ENCODE data around the gene POFUT2. TPM values are rescaled to one million over a fixed set of nuclear protein-coding genes. Genes with fewer than 3 reads are reported as not detected.

Gene POFUT2
- total RNA-seq, 1 donor from 2014 or later = 38.3 TPM

GRCh38 chr21:45253180-45253579, 34.5 kb downstream of the POFUT2 start:
- intact Hi-C loops (cut with DNase I) = no loop called here
- no peaks in the 10 kb centered on the region for H3K36me3 ChIP-seq
- TF ChIP-seq CTCF (IDR thresholded peaks at IDR 0.05) (no peak), POLR2A (IDR thresholded peaks at IDR 0.05) (no peak), POLR2AphosphoS5 (IDR thresholded peaks at IDR 0.05; ENCODE audit: insufficient read depth in 1 of 2, low read depth in 1 of 2) (no peak)
- H3K27ac ChIP-seq = no peak overlapping the region
- no peak overlapping the region for H3K4me3 ChIP-seq
- H3K27me3 ChIP-seq = no peaks in the 10 kb centered on the region
- H3K4me1 ChIP-seq = no peaks in the 10 kb centered on the region
- peak in 1 of 2 donors; percentile 44 for DNase-seq (ENCODE audit: extremely low spot score in 2 of 2)
- no peaks in the 10 kb centered on the region for H3K9me3 ChIP-seq

GRCh38 chr21:45252448-45252925, 35.2 kb downstream of the POFUT2 start:
- H3K27me3 ChIP-seq = no peaks in the 10 kb centered on the region
- no peaks in the 10 kb centered on the region for H3K9me3 ChIP-seq
- no peak overlapping the region for H3K4me3 ChIP-seq
- TF ChIP-seq POLR2AphosphoS5 (IDR thresholded peaks at IDR 0.05; ENCODE audit: insufficient read depth in 1 of 2, low read depth in 1 of 2) (no peak), CTCF (IDR thresholded peaks at IDR 0.05) (no peak), POLR2A (IDR thresholded peaks at IDR 0.05) (no peak)
- DNase-seq (ENCODE audit: extremely low spot score in 2 of 2) = no peak
- intact Hi-C loops (cut with DNase I) = no loop called here
- no peaks in the 10 kb centered on the region for H3K4me1 ChIP-seq
- H3K27ac ChIP-seq = no peak overlapping the region
- H3K36me3 ChIP-seq = no peaks in the 10 kb centered on the region

- no peak overlapping the region for H3K4me3 ChIP-seq
- TF ChIP-seq POLR2AphosphoS5 (IDR thresholded peaks at IDR 0.05; ENCODE audit: insufficient read depth in 1 of 2, low read depth in 1 of 2) (no peak), CTCF (IDR thresholded peaks at IDR 0.05) (no peak), POLR2A (IDR thresholded peaks at IDR 0.05) (no peak)
- intact Hi-C loops (cut with DNase I) = no loop called here
Observed at GRCh38 chr21:45251635-45252447, 35.9 kb downstream of the POFUT2 start.

GRCh38 chr21:45250914-45251634, 36.6 kb downstream of the POFUT2 start:
- Histone ChIP-seq H3K9me3 (no peaks in the 10 kb centered on the region), H3K36me3 (no peaks in the 10 kb centered on the region), H3K27me3 (no peaks in the 10 kb centered on the region), H3K4me1 (no peaks in the 10 kb centered on the region), H3K27ac (no peak overlapping the region), H3K4me3 (no peak overlapping the region)
- TF ChIP-seq POLR2A (IDR thresholded peaks at IDR 0.05) = no peak
- no peak for TF ChIP-seq POLR2AphosphoS5 (IDR thresholded peaks at IDR 0.05; ENCODE audit: insufficient read depth in 1 of 2, low read depth in 1 of 2)
- no peak for TF ChIP-seq CTCF (IDR thresholded peaks at IDR 0.05)
- peak in 1 of 2 donors; percentile 77 for DNase-seq (ENCODE audit: extremely low spot score in 2 of 2)
- intact Hi-C loops (cut with DNase I) = no loop called here

More at GRCh38 chr21:45251635-45252447, 35.9 kb downstream of the POFUT2 start:
- no peaks in the 10 kb centered on the region for H3K9me3 ChIP-seq
- no peaks in the 10 kb centered on the region for H3K27me3 ChIP-seq
- H3K4me1 ChIP-seq = no peaks in the 10 kb centered on the region
- no peak overlapping the region for H3K27ac ChIP-seq
- no peaks in the 10 kb centered on the region for H3K36me3 ChIP-seq
- peak in 1 of 2 donors; percentile 67 for DNase-seq (ENCODE audit: extremely low spot score in 2 of 2)
